Hematopoietic multipotent progenitor cell (in vitro differentiated cells): ENCODE data around the gene STPG3. TPM values are rescaled to one million over a fixed set of nuclear protein-coding genes. Genes with fewer than 3 reads are reported as not detected.

Source experiments
- DNase-seq, 3 donors: peaks; one replicate each; pipeline ENCODE4 v3.0.0-alpha.2; 2011 to 2015; ENCODE audit warnings: low read depth in 2 of 3, low spot score in 2 of 3
- total RNA-seq: library from RNA; depleted of rRNA; stranded (reverse); fragments of >200 nt; gene quantifications from one replicate; pipeline ENCODE4 v1.2.3, GENCODE V29; 2012

STPG3 gene
- total RNA-seq, 1 donor, result 0.54 TPM

DNA sequence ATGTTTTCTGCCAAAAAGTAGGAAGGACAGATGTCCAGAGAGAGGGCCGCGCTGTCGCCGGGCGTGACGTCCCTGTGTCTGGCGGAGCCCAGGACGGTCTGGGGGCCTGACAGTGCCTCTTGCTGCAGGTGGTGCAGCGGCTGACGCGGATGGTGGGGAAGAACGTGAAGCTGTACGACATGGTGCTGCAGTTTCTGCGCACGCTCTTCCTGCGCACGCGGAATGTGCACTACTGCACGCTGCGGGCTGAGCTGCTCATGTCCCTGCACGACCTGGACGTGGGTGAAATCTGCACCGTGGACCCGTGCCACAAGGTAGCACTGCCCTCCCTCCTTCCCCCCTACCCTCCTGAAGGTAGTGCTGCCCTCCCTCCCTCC, 11.8 kb downstream of the STPG3 start:
- no peak for DNase-seq

DNA sequence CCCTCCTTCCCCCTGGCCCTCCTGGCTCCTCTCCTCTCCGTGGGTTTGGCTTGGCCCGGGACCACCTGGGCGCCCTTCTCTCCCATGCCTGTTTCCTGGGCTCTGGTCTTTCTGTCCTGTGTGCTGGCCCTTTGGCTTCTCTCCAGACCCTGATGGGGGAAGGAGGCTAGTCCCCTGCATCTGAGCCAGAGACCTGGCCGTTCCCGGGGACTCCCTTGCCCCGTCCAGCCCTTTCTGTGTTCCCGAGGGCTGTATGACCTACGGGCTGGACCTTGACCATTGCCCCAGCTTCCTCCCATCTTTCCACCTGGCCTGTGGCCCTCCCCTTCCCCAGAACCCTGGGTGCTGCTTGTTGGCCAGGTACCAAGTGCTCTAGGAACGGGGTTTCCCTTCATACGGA, 12.4 kb downstream of the STPG3 start:
- DNase-seq, result no peak

DNA sequence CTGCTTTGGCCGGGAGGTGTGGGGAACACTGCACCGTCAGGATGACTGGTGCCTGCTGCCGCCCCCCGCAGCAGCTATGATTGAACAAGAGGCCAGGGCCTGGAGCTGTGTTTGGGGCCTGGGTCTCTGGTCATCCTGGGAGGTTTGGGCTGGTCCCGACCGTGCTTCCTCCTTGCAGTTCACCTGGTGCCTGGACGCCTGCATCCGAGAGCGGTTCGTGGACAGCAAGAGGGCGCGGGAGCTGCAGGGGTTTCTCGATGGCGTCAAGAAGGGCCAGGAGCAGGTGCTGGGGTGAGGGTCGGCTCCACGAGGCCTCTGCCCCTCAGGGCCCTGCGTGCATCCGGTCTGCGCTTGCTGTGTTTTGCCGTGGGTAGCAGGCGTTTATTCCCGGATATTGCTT, 13.0 kb downstream of the STPG3 start:
- DNase-seq, result no peak

DNA sequence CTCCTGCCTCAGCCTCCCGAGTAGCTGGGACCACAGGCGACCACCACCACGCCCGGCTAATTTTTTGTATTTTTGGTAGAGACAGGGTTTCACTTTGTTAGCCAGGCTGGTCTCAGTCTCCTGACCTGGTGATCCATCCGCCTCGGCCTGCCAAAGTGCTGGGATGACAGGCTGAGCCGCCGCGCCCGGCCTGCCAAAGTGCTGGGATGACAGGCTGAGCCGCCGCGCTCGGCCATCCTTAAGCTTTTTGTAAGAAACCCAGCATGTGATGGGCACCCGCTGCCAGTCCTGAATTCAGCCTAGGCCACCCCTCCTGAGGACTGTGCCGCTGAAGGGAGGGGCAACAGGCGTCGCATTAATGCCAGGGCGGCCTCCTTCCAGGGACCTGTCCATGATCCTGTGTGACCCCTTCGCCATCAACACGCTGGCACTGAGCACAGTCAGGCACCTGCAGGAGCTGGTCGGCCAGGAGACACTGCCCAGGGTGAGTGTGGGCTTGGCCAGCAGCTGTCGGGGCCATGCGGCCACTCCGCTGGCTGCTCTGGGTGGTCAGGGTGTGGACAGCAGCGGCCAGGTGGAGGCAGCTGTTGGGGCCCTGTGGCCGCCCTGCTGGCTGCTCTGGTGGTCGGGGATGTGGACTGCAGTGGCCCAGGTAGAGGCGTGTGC, 14.5 kb downstream of the STPG3 start:
- no peak for DNase-seq

DNA sequence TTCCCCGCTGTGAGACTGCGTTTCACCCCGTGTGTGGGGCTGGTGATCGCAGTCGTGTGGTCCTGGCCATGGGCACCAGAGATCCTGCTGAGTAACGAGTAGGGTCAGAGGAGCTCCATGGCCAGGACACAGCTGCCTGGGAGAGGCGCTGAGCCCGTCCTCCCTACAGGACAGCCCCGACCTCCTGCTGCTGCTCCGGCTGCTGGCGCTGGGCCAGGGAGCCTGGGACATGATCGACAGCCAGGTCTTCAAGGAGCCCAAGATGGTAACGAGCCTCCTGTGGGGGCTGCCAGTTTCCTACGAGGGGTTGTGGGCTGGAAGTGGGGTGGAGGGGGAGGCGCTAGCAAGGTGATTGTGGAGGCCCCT, 15.1 kb downstream of the STPG3 start:
- no peak for DNase-seq

DNA sequence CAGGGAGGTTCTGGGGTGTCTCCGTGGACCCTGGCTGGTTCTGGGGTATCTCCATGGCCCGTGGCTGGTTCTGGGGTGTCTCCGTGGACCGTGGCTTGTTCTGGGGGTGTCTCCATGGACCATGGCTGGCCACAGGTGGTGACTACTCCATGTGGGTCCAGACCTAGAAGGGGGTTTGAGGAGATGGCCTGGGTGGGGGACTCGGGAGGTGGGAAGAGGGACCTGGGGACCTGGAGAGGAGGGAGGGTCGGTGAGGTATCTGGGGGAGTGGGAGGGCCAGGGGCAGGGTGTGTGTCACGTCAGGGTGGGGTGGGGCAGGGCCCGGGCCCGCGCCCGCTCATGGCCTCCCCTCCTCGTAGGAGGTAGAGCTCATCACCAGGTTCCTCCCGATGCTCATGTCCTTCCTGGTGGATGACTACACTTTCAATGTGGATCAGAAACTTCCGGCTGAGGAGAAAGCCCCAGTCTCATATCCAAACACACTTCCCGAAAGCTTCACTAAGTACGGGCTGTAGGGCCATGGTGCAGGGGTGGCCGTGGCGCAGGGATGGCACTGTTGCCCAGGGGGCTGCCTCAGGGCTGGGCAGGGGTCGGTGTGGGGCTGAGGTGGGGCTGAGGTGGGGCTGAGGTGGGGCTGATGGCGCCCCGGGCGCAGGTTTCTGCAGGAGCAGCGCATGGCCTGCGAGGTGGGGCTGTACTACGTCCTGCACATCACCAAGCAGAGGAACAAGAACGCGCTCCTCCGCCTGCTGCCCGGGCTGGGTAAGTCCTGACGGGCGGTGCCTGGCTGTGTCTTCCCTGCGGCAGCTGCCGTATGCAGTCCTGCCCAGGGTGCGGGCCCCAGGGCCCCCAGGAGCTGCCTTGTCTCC, 15.7 kb downstream of the STPG3 start:
- DNase-seq, result no peak

DNA sequence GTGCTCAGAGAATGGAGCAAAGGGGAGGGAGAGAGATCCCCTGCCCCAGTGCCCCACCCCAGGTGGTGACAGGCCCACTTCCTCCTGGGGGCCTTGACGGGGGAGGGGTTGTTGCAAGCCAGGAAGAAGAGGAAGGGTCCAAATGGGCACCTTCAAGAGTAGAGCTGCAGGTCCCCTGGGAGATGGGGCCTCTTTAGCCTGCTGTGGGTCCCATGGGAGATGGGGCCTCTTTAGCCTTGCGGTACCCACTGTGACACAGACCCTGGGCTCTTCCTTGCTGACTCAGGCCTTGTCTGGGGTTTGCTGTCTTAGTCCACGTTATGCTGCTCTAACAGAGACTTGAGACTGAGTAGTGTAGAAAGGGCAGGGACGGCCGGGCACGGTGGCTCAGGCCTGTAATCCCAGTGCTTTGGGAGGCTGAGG, 16.9 kb downstream of the STPG3 start:
- DNase-seq, result no peak

DNA sequence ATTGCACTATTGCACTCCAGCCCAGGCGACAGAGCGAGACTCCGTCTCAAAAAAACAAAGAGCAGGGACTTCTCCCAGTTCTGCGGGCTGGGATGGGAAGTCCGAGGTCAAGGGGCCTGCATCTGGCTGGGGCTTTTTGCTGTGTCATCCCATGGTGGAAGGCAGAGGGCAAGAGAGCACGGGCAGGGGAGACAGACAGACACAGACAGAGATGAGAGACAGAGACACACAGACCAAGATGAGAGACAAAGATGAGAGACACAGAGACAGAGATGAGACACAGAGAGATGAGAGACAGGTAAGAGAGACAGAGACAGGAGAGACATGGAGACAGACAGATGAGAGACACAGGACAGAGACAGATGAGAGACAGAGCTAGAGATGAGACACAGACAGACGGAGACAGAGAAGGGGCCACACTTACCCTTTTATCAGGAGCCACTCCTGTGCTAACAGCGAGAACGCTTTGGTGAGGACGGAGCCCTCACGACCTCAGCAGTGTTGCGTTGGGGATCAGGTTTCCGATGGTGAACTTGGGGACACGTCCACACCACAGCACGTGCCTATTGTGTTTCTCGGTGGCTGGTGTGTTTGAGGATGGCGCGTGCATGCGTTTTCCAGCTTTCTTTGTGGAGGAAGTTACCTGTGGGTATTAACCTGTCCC, 17.6 kb downstream of the STPG3 start:
- no peak for DNase-seq

DNA sequence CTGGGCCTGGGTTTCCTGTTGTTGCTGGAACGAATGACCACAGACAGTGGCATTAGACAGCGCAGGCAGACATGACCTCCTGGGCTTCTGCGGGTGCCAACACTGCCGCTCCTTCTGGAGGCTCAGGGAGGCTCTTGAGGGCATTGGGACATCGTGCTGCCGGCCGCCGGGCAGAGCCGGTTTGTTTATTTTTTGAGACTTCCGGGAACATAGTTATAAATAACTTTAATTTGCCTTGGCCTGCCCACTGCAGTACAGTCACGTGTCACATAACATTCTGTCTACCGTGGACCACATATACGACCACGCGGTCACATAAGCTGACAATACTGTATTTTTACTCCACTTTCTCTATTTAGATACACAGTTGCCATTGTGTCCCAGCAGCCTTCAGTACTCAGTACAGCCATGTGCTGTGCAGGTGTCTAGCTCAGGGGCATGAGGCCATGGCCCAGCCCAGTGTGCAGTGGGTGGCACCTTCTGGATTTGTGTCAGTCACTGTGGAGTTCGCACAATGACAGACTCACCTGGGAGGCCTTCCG, 18.2 kb downstream of the STPG3 start:
- DNase-seq, result no peak

DNA sequence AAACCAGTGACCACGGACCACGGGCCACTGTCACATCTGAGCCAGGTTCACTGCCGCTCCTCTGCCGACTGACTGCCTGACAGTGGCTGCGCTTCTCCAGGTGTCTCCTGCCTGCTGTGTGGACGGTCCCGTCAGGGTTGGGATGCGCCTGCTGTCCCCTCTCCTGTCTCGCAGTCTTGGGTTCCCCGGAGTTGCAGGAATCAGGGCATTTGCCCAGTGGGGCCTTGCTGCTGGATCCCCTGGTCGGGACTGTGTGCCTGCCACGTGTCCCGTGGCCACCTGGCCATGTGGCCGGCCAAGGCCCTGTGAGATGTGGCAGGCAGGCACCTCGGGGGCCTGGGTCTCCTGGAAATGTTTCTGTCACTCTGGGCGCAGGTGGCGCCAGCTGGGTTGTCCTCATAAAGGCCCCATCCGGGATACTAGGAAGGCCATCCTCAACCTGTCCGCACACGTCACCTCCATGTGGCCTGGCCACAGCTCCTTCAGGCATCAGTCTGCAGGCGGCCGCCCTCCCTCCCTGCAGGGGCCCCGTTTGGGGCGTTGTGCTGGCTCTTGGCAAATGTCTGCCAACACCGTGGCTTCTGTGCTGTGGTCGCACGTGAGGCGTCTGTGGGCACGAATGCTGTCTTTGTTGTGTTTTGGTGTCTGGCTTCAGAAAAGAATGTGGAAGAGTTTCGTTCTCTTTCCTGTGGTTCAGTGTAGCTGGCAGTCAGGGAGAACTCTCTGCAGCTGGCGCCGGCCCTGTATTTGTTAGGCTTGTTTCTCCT, 20.0 kb downstream of the STPG3 start:
- DNase-seq, result peak in 2 of 3 donors; percentile 51 to 58

DNA sequence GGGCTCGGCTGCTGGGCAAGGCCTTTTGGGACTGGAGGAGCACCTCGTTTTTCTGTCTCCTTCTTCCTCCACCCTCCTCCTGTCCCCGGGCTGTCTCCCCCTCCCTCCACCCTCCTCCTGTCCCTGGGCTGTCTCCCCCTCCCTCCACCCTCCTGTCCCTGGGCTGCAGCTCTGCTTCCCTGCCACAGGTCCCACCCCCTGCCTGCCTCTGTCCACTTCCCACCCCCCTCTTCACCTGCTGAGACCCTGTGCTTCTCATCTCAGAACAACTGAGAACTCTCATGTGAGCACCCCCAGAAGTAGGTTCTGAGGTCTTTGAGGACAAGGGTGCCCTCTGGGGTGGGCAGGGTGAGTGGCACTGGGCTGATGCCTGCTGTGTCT, 20.6 kb downstream of the STPG3 start:
- no peak for DNase-seq

DNA sequence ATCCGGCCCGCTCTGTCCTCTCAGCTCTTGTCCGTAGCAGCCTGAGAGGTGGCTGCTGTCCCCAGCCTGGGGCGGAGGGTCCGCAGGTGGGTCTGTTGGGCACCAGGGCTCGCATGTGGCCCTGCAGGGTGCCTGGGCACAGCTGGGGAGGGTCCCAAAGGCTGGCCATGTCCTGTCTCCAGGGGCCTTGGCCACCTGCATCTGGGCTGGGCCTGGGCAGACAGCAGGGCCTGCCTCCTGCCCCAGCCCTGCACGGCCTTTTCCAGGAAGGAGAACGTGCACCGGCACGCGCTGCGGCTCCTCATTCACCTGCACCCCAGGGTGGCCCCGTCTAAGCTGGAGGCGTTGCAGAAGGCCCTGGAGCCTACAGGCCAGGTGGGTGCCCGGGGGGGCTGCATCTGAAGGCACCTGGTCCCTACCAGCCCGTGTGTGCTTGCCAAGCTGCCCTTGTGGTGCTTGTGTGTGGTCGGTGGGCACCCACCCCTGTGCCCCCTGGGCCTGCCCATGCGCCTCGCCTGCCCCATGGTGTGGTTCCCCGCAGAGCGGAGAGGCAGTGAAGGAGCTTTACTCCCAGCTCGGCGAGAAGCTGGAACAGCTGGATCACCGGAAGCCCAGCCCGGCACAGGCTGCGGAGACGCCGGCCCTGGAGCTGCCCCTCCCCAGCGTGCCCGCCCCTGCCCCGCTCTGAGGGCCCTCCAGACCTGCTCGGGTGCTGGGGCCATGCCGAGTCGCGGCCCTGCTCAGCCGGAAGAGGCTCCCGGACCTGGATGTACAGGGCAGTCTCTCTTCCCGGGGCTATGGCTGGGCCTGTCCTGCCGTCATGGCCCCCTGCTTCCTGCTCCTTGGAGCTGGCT, 21.4 kb downstream of the STPG3 start:
- no peak for DNase-seq

DNA sequence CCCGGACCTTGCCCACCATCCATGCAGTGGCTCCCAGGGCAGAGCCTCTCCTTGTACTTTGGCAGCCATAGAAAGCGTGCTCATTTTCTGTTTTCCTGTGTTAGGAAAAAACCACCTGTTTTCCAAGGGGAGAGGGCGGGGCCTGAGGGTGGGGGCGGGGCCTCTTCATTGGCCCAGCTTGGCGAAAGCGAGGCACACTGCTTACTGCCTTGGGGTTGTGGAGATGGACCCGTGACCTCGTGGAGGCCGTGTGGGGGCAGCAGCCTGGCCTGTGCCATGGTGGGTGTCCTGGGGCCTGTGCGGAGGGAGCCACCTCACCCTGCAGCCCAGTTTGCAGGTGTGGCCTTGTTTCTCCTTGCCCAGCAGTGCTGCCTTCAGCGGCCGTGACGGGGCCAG, 22.0 kb downstream of the STPG3 start:
- no peak for DNase-seq

DNA sequence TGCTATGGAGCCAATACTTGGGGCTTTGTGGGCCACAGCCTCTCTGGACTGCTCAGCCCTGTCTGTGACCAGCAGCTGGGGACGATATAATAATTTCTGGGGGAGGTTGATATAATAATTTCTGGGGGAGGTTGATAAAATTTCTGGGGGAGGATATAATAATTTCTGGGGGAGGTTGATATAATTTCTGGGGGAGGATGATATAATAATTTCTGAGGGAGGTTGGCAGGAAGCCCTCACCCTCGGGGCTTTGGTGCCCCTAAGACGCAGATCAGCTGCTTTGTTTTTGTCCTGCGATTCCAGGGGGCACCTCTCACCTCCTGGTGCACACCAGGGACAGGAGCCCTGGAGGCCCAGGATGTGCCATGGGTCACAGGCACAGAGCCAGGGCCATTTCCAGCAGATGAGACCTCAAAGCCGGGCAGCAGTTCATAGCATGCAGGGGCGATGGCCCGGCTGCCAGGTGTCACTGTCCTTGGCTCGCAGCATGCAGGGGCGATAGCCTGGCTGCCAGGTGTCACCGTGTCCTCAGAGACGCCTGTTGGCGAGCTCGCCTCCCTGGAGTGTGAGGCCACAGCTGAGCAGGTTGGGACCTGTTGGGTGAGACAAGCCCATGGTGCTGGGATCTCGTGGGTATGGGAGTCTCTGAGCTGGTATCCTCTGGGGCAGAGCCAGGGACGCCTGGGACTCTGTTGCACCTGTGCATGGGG, 22.7 kb downstream of the STPG3 start:
- DNase-seq, result no peak

DNA sequence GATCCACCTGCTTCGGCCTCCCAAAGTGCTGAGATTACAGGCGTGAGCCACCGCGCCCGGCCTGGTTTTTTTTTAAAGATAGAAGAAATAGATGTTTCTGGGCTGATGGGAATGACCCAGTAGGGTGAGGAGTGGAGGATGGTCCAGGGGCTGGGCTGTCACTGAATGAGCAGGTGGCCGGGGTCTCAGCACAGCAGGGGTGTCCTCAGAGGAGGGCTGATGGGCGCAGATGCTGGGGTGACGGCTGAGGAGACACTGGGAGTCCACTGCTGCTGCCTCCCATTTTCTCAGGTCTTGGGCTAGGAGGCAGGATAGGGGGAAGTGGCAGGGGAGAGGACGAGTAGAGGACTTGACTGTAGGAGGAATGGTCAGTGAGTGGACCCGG, 24.1 kb downstream of the STPG3 start:
- no peak for DNase-seq

DNA sequence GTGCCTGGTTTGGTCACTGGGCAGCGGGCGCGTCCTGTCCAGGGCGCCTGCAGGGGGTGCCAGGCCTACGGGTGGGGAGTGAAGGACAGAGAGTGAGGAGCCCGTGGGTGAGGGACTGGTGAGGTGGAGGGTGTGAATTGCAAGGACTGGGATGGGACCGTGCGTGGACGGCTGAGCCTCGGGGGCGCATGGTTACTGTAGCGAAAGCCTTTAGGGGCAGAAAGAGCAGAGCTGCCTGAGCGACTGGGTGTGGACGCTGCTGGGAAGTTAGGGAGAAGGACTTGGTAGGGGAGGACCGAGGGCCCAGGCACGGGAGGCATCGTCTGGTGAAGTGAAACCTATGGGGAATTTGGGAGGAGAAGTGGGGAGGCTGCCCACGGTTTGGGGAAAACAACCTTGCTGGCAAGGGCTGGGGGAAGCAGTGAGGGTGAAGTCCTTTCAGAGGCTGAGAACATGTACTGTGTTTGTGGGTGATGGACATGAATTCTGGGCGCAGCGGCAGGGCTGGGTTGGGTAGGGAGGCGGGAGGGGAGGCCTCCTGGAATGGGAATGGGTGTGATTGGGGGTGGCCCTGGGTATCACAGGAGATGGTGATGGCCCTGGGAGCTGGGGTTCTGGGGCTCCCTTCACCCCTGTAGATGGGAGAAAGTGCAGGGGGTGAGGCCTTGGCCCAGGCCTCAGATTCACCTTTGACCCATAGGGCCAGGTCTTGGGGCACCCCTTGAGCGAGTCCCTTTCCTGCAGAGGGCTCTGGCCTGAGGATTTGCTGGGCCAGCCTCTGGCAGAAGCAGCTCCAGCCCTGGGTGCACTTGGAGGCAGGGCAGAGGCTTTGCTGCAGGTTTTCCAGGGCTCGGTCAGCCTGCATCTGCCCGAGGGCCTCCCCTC, 24.7 kb downstream of the STPG3 start:
- DNase-seq, result no peak

DNA sequence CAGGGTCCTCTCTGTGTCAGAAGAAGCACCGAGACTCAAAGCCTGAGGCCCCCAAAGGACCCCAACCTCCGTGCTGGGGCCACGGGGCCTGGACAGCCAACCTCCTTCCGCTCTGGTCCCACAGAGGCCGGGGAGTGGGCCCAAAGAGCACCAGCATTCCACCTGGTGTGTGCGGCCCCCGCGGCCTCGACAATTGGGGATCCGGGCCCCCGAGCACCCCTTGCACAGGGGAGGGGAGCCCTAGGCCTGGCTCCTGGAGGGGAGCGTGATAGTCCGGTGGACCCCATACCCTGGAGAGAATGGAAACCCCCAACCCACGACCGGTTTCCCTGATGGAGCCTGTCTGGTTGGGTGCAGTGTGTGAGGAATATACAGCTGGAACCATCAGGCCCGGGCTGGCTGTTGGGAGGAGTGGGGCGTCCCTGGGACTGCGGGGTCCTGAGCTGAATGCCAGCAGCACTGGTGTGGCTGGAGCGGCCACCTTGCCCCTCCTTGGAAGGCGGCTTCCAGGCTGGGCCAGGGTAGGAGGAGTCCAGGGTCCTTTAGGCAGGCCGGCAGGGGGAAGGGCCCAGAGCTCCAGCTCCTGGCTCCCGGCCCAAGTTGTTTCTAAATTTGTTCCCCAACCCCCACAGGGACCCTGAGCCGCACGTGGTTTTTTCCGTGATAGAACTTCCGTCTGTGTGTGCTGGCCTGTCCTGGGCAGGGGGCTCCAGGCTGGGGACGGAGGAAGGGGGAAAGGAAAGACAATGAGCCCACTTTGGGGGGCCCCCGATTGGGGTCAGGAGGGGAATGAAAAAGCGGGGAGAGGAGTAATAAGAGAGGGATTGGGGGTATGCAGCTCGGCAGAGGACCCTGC, 25.6 kb downstream of the STPG3 start:
- peak in 1 of 3 donors; percentile 56 for DNase-seq
